Renal pelvis (tissue), 4 donors: ENCODE data around the gene UBIAD1. TPM values are rescaled to one million over a fixed set of nuclear protein-coding genes. Genes with fewer than 3 reads are reported as not detected.
"Not testable (repeated sequence)": the region's sequence is repeated elsewhere in the genome, so short reads cannot be mapped to it uniquely, and the experiment has no call there.

ENCODE experiments used
- DNase-seq: peaks from one replicate; pipeline ENCODE4 v3.0.0-alpha.2; 2013
- polyA plus RNA-seq, 3 donors: library from polyadenylated mRNA; unstranded; fragments of 120-200 nt; gene quantifications; one replicate each; pipeline ENCODE4 v1.2.1, GENCODE V29; 2013; ENCODE audit not compliant: insufficient read length in 3 of 3

Gene UBIAD1
- polyA plus RNA-seq, 3 donors = 14.3 to 18.9 (median 17.3) TPM

GRCh38 chr1:11302366-11302765 lies 29.4 kb downstream of the UBIAD1 start:
- DNase-seq = no peak

- not testable (repeated sequence) for DNase-seq
Observed at GRCh38 chr1:11305516-11305915, 32.5 kb downstream of the UBIAD1 start.

GRCh38 chr1:11307852-11308251 lies 34.9 kb downstream of the UBIAD1 start:
- DNase-seq = no peak

GRCh38 chr1:11308699-11309224 lies 35.8 kb downstream of the UBIAD1 start:
- DNase-seq = no peak

GRCh38 chr1:11309385-11309784 lies 36.4 kb downstream of the UBIAD1 start:
- DNase-seq = no peak

DNA sequence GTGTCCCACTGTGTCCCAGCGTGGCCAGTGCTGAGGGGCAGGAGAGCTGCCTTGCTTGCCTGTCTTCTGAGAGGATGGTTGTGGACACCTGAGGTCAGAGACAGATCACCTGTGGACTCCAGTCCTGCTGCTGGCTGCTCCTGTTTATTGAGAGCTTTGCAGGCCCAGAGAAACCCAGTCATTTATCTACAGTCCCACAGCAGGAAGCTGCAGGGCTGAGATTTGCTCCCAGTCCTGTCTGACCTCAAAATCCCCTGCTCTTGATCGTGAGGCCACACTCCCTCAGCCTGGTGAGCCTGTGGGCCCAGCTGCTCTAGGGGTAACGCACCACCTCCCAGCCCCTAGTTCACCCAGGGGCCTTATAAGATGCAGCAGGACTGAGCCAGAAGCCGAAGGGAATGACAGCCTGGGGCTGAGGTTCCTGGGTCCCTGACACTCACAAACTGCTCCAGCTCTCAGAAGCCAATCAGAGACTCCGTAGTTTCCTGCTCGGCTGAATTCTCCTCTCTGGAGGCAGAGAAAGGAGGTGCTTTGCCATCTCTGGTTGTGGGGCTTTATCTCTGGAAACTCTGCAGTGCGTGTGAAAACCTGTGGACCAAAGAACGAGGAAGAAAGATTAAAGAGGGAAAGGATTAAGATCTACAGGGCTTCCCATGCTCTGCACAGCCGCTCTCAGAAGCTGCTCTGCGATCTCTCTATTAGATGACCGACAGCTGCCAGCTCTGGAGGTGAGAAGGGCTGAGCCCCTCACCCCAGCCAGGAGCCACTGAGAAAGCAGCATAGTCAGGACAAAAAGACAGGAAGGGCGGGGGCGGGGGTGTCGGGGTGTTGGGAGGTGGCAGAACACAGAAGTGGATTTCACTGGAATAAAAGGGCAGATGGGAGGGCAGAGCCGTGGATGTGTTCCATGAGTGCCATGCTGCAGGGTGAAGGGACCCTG lies 39.1 kb downstream of the UBIAD1 start:
- no peak for DNase-seq

DNA sequence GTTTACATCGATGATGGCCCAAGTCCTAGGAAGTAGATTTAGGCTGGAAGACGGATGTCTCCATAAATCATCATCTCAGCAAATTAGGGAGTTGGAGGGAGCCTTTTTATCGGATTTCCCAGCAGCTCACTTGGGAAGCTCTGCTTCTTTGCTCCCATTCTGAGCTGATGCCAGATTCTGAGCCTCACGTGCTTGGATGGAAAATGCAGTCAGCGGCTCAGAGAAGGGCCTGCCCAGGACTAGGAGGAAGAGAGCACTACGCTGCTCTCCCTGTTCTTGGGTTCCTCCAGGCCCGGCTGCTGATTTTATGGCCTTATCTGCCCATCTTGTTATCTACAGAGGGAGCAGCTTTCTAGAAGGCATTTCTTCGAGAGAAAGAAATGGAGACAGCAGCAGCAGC lies 42.0 kb downstream of the UBIAD1 start:
- DNase-seq = no peak

DNA sequence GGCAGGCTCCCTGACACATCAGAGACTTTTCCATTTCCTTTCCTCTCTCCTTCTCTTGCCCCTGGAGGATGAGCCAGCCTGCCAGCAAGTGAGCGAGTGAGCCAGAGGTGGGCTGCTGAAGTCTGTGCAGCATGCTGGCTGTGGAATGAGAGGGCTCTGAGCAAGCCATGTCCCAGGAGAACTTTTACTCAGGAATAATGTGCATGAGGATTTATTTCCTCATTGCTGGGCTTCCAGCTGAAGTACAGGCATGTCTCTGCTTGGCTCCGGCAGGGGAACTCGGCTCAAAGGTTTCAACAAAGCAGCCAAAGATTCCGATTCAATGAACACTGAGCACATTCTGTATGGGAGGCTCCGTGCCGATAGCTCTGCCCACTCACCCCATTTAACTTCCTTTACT lies 43.7 kb downstream of the UBIAD1 start:
- no peak for DNase-seq

- no peak for DNase-seq
Observed at GRCh38 chr1:11318982-11319381, 46.0 kb downstream of the UBIAD1 start.

DNA sequence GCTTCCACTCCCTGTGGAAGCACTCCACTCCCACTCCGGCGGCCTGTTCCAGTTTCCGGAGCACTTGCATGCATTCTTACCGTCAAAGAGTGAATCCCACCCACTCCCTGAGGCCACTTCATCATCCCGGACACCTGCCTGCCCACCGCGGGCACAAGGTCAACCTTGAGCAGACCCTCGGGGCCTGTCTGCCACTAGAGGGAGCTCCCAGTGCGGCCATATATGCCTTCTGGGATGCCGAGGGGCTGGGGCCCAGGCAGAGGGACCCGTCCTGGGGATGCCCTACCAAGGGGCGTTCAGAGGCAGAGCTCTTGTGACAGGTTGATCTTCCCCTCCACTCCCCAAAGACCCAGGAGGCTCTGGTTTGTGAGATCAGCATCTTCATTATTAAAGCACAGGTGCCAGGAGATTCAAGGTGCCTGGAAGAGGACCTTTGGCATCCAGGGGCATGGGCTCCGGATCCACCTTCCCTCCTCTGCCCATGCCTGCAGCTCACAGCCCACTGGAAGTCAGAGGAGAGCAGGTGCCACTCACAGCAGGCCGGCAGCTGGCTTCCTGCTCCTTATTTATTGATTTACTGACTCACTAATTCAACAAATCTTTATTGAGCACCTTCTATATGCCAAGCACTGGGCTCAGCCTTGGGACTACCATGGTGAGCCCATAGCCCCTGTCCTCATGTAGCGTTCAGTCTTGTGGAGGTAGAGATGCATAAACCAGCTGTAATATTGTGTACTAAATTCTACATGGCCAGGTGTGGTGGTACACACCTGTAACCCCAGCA lies 47.3 kb downstream of the UBIAD1 start:
- DNase-seq = no peak

GRCh38 chr1:11321656-11322491 lies 48.9 kb downstream of the UBIAD1 start:
- no peak for DNase-seq

DNA sequence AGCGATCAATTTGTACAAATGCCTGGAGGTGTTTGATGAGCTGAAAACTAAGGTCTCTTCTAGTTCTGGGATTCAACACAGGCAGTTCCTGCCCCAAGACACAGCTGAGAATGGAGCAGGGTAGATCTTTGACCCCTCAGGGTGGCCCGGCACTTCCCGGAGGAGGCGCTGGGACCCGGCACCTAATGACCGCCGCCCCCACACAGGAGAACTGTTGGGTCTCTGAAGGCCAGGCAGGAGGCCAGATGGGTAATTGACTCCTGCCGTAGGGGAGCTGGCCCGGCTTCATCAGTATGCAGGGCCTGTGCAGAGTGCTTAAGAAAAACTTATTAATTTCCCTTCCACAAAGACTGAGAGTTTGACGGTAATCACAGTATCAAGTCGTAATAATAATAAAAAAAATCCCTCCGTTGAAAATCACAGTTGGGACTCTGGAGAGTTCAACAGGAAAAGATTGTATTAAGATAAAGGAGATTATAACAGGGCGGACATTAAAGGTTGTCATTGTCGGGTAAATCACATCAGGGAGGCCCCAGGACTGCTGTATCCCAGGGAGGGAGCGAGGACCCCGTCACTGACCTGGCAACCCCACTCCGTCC lies 51.7 kb downstream of the UBIAD1 start:
- DNase-seq = no peak

GRCh38 chr1:11326070-11326469 lies 53.1 kb downstream of the UBIAD1 start:
- DNase-seq = no peak

DNA sequence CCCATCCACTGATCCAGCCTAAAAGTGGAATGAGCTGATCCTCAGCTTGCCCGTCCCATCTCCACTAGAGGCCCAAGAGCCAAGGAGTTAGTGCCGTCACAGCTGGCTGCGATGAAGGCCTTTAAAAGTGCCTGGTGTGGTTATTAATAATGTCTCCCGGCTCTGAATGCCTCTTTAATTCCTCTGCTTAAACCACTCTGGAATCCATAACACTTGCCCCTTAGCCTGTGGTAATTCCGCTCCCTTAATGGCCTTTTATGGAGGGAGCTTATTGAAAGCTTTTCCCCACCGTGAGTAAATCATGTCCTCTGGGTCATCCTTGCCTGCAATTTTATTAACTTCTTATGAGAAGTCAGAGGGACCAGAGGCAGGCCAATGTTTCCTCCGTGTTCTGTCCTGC lies 55.4 kb downstream of the UBIAD1 start:
- DNase-seq = no peak

GRCh38 chr1:11330411-11330810 lies 57.4 kb downstream of the UBIAD1 start:
- no peak for DNase-seq

GRCh38 chr1:11331036-11331944 lies 58.3 kb downstream of the UBIAD1 start:
- DNase-seq = no peak

DNA sequence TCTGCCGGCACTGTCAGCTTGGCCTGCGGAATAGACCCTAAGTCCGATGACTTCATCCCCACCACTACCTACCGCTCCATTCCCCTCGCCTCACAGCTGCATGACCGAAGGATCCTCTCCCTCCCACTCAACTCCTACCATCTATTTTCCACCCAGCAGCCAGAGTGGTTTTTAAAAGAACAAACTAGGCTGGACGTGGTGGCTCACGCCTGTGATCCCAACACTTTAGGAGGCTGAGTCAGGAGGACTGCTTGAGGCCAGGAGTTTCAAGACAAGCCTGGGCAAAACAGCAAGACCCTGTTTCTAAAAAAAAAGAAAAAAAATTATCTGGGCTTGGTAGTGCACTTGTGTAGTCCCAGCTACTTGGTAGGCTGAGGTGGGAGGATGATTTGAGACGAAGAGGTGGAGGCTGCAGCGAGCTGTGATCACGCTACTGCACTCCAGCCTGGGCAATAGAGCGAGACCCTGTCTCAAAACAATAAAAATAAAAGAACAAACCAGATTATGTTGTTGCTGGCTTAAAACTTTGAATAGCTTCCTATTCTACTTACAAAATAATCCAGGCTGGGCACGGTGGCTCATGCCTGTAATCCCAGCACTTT lies 59.0 kb downstream of the UBIAD1 start:
- no peak for DNase-seq

GRCh38 chr1:11333631-11334030 lies 60.6 kb downstream of the UBIAD1 start:
- DNase-seq = no peak

DNA sequence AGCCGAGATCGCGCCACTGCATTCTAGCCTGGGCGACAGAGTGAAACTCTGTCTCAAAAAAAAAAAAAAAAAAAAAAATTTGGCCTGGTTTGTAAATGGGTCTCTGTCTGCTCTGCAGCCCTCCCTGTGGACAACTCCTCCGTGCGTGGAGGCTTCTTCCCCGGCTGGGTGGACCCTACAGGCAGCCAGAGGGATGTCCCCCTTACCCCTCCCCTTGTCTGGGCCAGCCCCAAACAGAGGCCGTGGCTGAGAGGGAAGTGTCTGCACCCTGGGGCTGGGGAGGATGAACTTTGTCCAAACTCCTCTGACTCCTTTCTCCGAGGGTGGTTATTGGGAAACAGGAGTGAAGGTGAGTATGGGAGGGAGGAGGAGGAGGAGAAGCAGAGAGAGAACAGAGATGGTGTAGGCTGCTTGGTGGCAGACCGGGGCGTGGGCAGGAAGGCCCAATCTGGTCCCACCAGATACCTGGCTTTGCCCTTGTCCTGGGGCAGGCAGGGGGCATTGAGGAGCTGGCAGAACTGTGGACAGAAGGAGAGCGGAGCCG lies 61.3 kb downstream of the UBIAD1 start:
- no peak for DNase-seq

DNA sequence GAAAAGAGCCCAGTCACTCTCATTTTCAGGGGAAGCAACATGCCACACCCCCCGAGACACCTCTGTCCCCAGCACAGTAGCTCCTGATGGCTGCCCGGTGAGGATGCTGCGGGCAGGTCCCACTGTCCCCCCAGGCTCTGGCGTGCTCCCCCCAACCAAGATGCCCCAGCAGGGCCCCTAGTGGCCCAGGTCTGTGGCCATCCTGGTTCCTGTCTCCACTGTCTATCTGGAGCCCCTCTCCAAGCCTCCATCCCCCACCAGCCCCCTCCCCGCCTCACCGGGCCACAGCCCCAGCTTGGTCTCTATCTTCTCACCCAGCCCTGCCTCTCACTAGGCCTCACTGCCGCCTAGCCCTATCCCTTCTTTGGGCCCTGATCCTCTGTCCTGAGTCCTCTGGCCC lies 61.8 kb downstream of the UBIAD1 start:
- no peak for DNase-seq
